ENCODE measurements around the gene PNO1. TPM values are rescaled to one million over a fixed set of nuclear protein-coding genes. Genes with fewer than 3 reads are reported as not detected.
"Not testable (repeated sequence)": the region's sequence is repeated elsewhere in the genome, so short reads cannot be mapped to it uniquely, and the experiment has no call there.

The PNO1 gene
- total RNA-seq, 2 donors from 2014 or later, result 7.5 to 15.6 TPM

GRCh38 chr2:68152681-68153347 is 4.9 kb upstream of the PNO1 start:
- intact Hi-C loops (cut with DNase I), result no loop called here
- DNase-seq (no peak), ATAC-seq (no peak)

- DNase-seq (no peak), ATAC-seq (no peak)
- intact Hi-C loops (cut with DNase I), result no loop called here
Measured at GRCh38 chr2:68155618-68156017, 2.1 kb upstream of the PNO1 start.

GRCh38 chr2:68156419-68156818 is 1.3 kb upstream of the PNO1 start:
- ATAC-seq, result no peak
- intact Hi-C loops (cut with DNase I), result no loop called here

GRCh38 chr2:68157002-68157401 is 686 bp upstream of the PNO1 start:
- ATAC-seq, result peak; percentile 31 to 63
- no peak for DNase-seq
- intact Hi-C loops (cut with DNase I), result no loop called here

More at GRCh38 chr2:68156419-68156818, 1.3 kb upstream of the PNO1 start:
- no peak for DNase-seq

GRCh38 chr2:68158134-68158447 is 403 bp downstream of the PNO1 start:
- DNase-seq (no peak), ATAC-seq (no peak)
- intact Hi-C loops (cut with DNase I), result no loop called here

- intact Hi-C loops (cut with DNase I), result no loop called here
- DNase-seq (no peak), ATAC-seq (no peak)
Measured at GRCh38 chr2:68163641-68164040, 6.0 kb downstream of the PNO1 start.

GRCh38 chr2:68167186-68167585 is 9.5 kb downstream of the PNO1 start:
- ATAC-seq, result no peak
- intact Hi-C loops (cut with DNase I), result no loop called here
- DNase-seq, result no peak

- ATAC-seq (no peak), DNase-seq (no peak)
- intact Hi-C loops (cut with DNase I), result no loop called here
Measured at GRCh38 chr2:68169308-68169707, 11.6 kb downstream of the PNO1 start.

GRCh38 chr2:68171146-68171545 is 13.5 kb downstream of the PNO1 start:
- intact Hi-C loops (cut with DNase I), result no loop called here
- DNase-seq (no peak), ATAC-seq (no peak)

GRCh38 chr2:68171684-68172083 is 14.0 kb downstream of the PNO1 start:
- ATAC-seq (no peak), DNase-seq (no peak)
- intact Hi-C loops (cut with DNase I), result no loop called here

- intact Hi-C loops (cut with DNase I), result no loop called here
- DNase-seq, result no peak
- ATAC-seq, result no peak
Measured at GRCh38 chr2:68172521-68172920, 14.8 kb downstream of the PNO1 start.

GRCh38 chr2:68172990-68173700 is 15.5 kb downstream of the PNO1 start:
- intact Hi-C loops (cut with DNase I), result no loop called here

GRCh38 chr2:68175210-68175609 is 17.5 kb downstream of the PNO1 start:
- ATAC-seq; DNase-seq; intact Hi-C loops (cut with DNase I): not testable (repeated sequence)

More at GRCh38 chr2:68172990-68173700, 15.5 kb downstream of the PNO1 start:
- ATAC-seq (no peak), DNase-seq (no peak)

GRCh38 chr2:68176657-68177056 is 19.0 kb downstream of the PNO1 start:
- intact Hi-C loops (cut with DNase I), result no loop called here
- ATAC-seq, result no peak
- DNase-seq, result no peak

- ATAC-seq (no peak), DNase-seq (no peak)
- intact Hi-C loops (cut with DNase I), result no loop called here
Measured at GRCh38 chr2:68177541-68177940, 19.9 kb downstream of the PNO1 start.

- intact Hi-C loops (cut with DNase I), result no loop called here
- ATAC-seq (no peak), DNase-seq (no peak)
Measured at GRCh38 chr2:68178432-68178831, 20.7 kb downstream of the PNO1 start.

- intact Hi-C loops (cut with DNase I), result no loop called here
- ATAC-seq (no peak), DNase-seq (no peak)
Measured at GRCh38 chr2:68178954-68179627, 21.4 kb downstream of the PNO1 start.

GRCh38 chr2:68182902-68183301 is 25.2 kb downstream of the PNO1 start:
- no peak for ATAC-seq
- intact Hi-C loops (cut with DNase I), result no loop called here
- DNase-seq, result no peak

GRCh38 chr2:68185541-68186164 is 28.0 kb downstream of the PNO1 start:
- DNase-seq (peak; percentile 39), ATAC-seq (no peak)

GRCh38 chr2:68187329-68187728 is 29.6 kb downstream of the PNO1 start:
- intact Hi-C loops (cut with DNase I), result no loop called here

More at GRCh38 chr2:68185541-68186164, 28.0 kb downstream of the PNO1 start:
- intact Hi-C loops (cut with DNase I), result no loop called here

More at GRCh38 chr2:68187329-68187728, 29.6 kb downstream of the PNO1 start:
- ATAC-seq (no peak), DNase-seq (no peak)

Measured in left cardiac atrium (tissue), 4 donors.